GM23338 (cell line): ENCODE data around the gene EFCC1. TPM values are rescaled to one million over a fixed set of nuclear protein-coding genes. Genes with fewer than 3 reads are reported as not detected.

Experiments used
- ATAC-seq: fragments of 200-7000 bp; cut with Tn5 transposase; 3 replicates; pipeline ENCODE4 v1.9.1; 2020
- DNase-seq: peaks from one replicate; pipeline ENCODE4 v3.0.0-alpha.2; 2015; ENCODE audit warnings: low spot score
- H2AFZ ChIP-seq: fragments of 200-600 bp; sonication (generic); 2 replicates; pipeline ENCODE4 v1.8.0; 2016; ENCODE audit warnings: antibody characterized with exemption, mild to moderate bottlenecking, moderate library complexity
- H3F3A ChIP-seq: fragments of 200-600 bp; sonication (generic); replicated peaks from 2 replicates; pipeline ENCODE4 v1.8.0; 2017; ENCODE audit warnings: antibody characterized with exemption, mixed run types, low read depth
- H3K27ac ChIP-seq: fragments of 200-600 bp; sonication (generic); 2 replicates; pipeline ENCODE4 v1.6.1; 2016; ENCODE audit warnings: low read depth
- H3K27me3 ChIP-seq: fragments of 200-600 bp; sonication (generic); 2 replicates; pipeline ENCODE4 v1.8.0; 2016; ENCODE audit warnings: mild to moderate bottlenecking, mixed run types, moderate library complexity; ENCODE audit not compliant: insufficient read depth
- H3K36me3 ChIP-seq: fragments of 200-600 bp; sonication (generic); 2 replicates; pipeline ENCODE4 v1.8.0; 2016; ENCODE audit warnings: mild to moderate bottlenecking; ENCODE audit not compliant: insufficient read depth
- H3K4me1 ChIP-seq: fragments of 200-600 bp; sonication (generic); 2 replicates; pipeline ENCODE4 v1.8.0; 2016; ENCODE audit warnings: mild to moderate bottlenecking, moderate library complexity; ENCODE audit not compliant: insufficient read depth
- H3K4me2 ChIP-seq: fragments of 200-600 bp; sonication (generic); 2 replicates; pipeline ENCODE4 v1.7.1; 2017; ENCODE audit warnings: mixed run types
- H3K4me3 ChIP-seq: fragments of 200-600 bp; sonication (generic); 2 replicates; pipeline ENCODE4 v1.6.1; 2016; ENCODE audit warnings: mixed run types
- H3K79me2 ChIP-seq: fragments of 200-600 bp; sonication (generic); replicated peaks from 2 replicates; pipeline ENCODE4 v1.8.0; 2017; ENCODE audit warnings: mild to moderate bottlenecking; ENCODE audit not compliant: insufficient read depth
- H3K9me2 ChIP-seq: fragments of 200-600 bp; sonication (generic); 2 replicates; pipeline ENCODE4 v1.8.0; 2017; ENCODE audit not compliant: insufficient read depth
- H4K20me1 ChIP-seq: fragments of 200-600 bp; sonication (generic); replicated peaks from 2 replicates; pipeline ENCODE4 v1.8.0; 2017; ENCODE audit warnings: mild to moderate bottlenecking; ENCODE audit not compliant: insufficient read depth
- H3K27ac Mint-ChIP-seq: 2 replicates; pipeline ENCODE4 v1.8.0; 2020; ENCODE audit warnings: inconsistent platforms, mild to moderate bottlenecking, moderate library complexity, mixed read lengths
- H3K27me3 Mint-ChIP-seq: 3 replicates; pipeline ENCODE4 v1.8.0; 2022; ENCODE audit warnings: low read depth, mild to moderate bottlenecking, moderate library complexity, mixed read lengths, inconsistent platforms; ENCODE audit not compliant: insufficient read depth, poor library complexity
- H3K36me3 Mint-ChIP-seq: 3 replicates; pipeline ENCODE4 v1.8.0; 2021; ENCODE audit warnings: low read depth, mild to moderate bottlenecking, inconsistent platforms, moderate library complexity, mixed read lengths
- H3K4me1 Mint-ChIP-seq: 3 replicates; pipeline ENCODE4 v1.8.0; 2020; ENCODE audit warnings: mild to moderate bottlenecking, inconsistent platforms, mixed read lengths
- H3K4me3 Mint-ChIP-seq: 3 replicates; pipeline ENCODE4 v1.8.0; 2021; ENCODE audit warnings: moderate library complexity, mild to moderate bottlenecking, inconsistent platforms, mixed read lengths
- H3K9me3 Mint-ChIP-seq: 3 replicates; pipeline ENCODE4 v1.8.0; 2020; ENCODE audit warnings: moderate library complexity, mild to moderate bottlenecking, inconsistent platforms, mixed read lengths
- CREB1 ChIP-seq: fragments of 250-450 bp; sonication (Bioruptor Pico); IDR thresholded peaks from 2 replicates; pipeline ENCODE4 v1.5.0; 2020; ENCODE audit warnings: low read depth, mild to moderate bottlenecking, moderate library complexity
- ETS1 ChIP-seq: IDR thresholded peaks from 2 replicates; pipeline ENCODE4 v1.6.1; 2016; ENCODE audit warnings: antibody characterized with exemption
- EZH2 ChIP-seq: fragments of 200-600 bp; sonication (generic); IDR thresholded peaks from one replicate; pipeline ENCODE4 v1.8.0; 2017; ENCODE audit warnings: antibody characterized with exemption, mild to moderate bottlenecking, low read depth; ENCODE audit not compliant: unreplicated experiment
- EZH2phosphoT487 ChIP-seq: fragments of 200-600 bp; sonication (generic); IDR thresholded peaks from one replicate; pipeline ENCODE4 v1.8.1; 2018; ENCODE audit warnings: antibody characterized with exemption; ENCODE audit not compliant: unreplicated experiment
- JUNB ChIP-seq: IDR thresholded peaks from one replicate; pipeline ENCODE4 v1.6.1; 2016; ENCODE audit warnings: antibody characterized with exemption; ENCODE audit not compliant: unreplicated experiment
- NANOG ChIP-seq: IDR thresholded peaks from 2 replicates; pipeline ENCODE4 v1.6.1; 2016; ENCODE audit warnings: antibody characterized with exemption, borderline replicate concordance
- POLR2AphosphoS5 ChIP-seq: IDR thresholded peaks from 2 replicates; pipeline ENCODE4 v1.6.1; 2016; ENCODE audit warnings: antibody characterized with exemption, low read depth
- REST ChIP-seq: IDR thresholded peaks from one replicate; pipeline ENCODE4 v1.6.1; 2018; ENCODE audit warnings: antibody characterized with exemption; ENCODE audit not compliant: unreplicated experiment
- STAT1 ChIP-seq: IDR thresholded peaks from one replicate; pipeline ENCODE4 v1.6.1; 2016; ENCODE audit warnings: antibody characterized with exemption; ENCODE audit not compliant: unreplicated experiment
- ZNF114 ChIP-seq: fragments of 250-450 bp; sonication (Bioruptor Pico); IDR thresholded peaks from 2 replicates; pipeline ENCODE4 v1.5.0; 2020; ENCODE audit warnings: mild to moderate bottlenecking, moderate library complexity
- ZNF331 ChIP-seq: fragments of 250-450 bp; sonication (Bioruptor Pico); IDR thresholded peaks from 2 replicates; pipeline ENCODE4 v1.5.0; 2020; ENCODE audit warnings: low read depth, mild to moderate bottlenecking, moderate library complexity
- ZNF462 ChIP-seq: fragments of 250-450 bp; sonication (Bioruptor Pico); IDR thresholded peaks from 2 replicates; pipeline ENCODE4 v1.5.0; 2020; ENCODE audit warnings: mild to moderate bottlenecking, moderate library complexity
- polyA plus RNA-seq: library from polyadenylated mRNA; unstranded; fragments of >200 nt; fragmentation: Nextera tagmentation; extraction: Ambion mirVana; gene quantifications from 2 replicates; pipeline ENCODE4 v1.2.1, GENCODE V29; 2016
- total RNA-seq: library from RNA; depleted of rRNA; stranded (reverse); fragments of >200 nt; shearing (Covaris generic); gene quantifications from 2 replicates; pipeline ENCODE4 v1.2.3, GENCODE V29; 2014

The EFCC1 gene
- total and polyA plus RNA-seq, 2 experiments from 2014 or later: not detected

- TF ChIP-seq ETS1 (no peak), ZNF331 (CRISPR knock-in tag) (no peak), CREB1 (no peak), ZNF114 (CRISPR knock-in tag) (no peak)
Observed at GRCh38 chr3:129020691-129021090, 19.6 kb downstream of the EFCC1 start (continued).

DNA sequence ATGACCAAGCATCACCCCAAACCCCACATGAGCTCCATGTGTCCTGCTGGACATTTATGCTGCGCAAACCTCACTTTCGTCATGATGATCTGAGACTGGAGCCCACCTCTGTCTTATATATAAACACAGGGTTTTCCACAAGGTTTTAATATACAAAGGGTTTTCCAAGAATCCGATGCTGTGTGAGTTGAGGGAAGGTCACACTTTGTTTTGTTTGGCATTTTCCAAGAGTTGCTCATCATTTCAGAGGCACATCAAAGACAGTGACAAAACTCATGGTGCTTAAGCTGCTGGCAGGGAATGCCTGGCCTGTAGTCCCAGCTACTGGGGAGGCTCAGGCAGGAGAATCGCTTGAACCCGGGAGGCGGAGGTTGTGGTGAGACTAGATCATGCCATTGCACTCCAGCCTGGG lies 20.0 kb downstream of the EFCC1 start:
- Mint-ChIP-seq H3K4me1 (peaks cover 2% of the 10 kb centered on the region; the same call in 1 of the 3 replicates), H3K27me3 (peaks cover 18% of the 10 kb centered on the region), H3K27ac (no peak overlapping the region), H3K36me3 (no peaks in the 10 kb centered on the region), H3K9me3 (peaks cover 3% of the 10 kb centered on the region; the same call in 1 of the 3 replicates), H3K4me3 (no peak overlapping the region)
- Histone ChIP-seq H2AFZ (no peak overlapping the region), H3F3A (no peaks in the 10 kb centered on the region), H3K27me3 (peaks cover 12% of the 10 kb centered on the region), H3K9me2 (no peaks in the 10 kb centered on the region), H4K20me1 (no peaks in the 10 kb centered on the region), H3K4me1 (no peaks in the 10 kb centered on the region; the same call in 1 of the 2 replicates), H3K79me2 (no peaks in the 10 kb centered on the region), H3K36me3 (no peaks in the 10 kb centered on the region), H3K4me2 (no peak overlapping the region), H3K27ac (no peak overlapping the region), H3K4me3 (no peak overlapping the region)
- DNase-seq (no peak), ATAC-seq (no peak)
- no peak for TF ChIP-seq JUNB
- TF ChIP-seq CREB1: no peak
- no peak for TF ChIP-seq REST
- TF ChIP-seq POLR2AphosphoS5: no peak
- TF ChIP-seq NANOG: no peak
- TF ChIP-seq ETS1: no peak
- TF ChIP-seq ZNF331 (CRISPR knock-in tag): no peak
- TF ChIP-seq ZNF114 (CRISPR knock-in tag): no peak
- no peak for TF ChIP-seq ZNF462 (CRISPR knock-in tag)
- no peak for TF ChIP-seq EZH2phosphoT487
- no peak for TF ChIP-seq EZH2
- TF ChIP-seq STAT1: no peak
